Measurements from ENCODE around the gene XCL2. TPM values are rescaled to one million over a fixed set of nuclear protein-coding genes. Genes with fewer than 3 reads are reported as not detected.

The XCL2 gene
- total RNA-seq, 1 donor from 2014 or later = not detected

- no peak for TF ChIP-seq CTCF (IDR thresholded peaks at IDR 0.05)
- Mint-ChIP-seq H3K27ac (ENCODE audit: unreplicated experiment) (no peak overlapping the region), H3K27me3 (ENCODE audit: low read depth) (peaks cover 13% of the 10 kb centered on the region), H3K4me3 (ENCODE audit: unreplicated experiment) (no peak overlapping the region), H3K9me3 (ENCODE audit: low read depth) (peaks cover 11% of the 10 kb centered on the region), H3K36me3 (ENCODE audit: low read depth) (peaks cover 2% of the 10 kb centered on the region), H3K4me1 (ENCODE audit: low read depth) (no peaks in the 10 kb centered on the region)
- DNase-seq (ENCODE audit: low spot score) = no peak
Measured at GRCh38 chr1:168518813-168519212, 25.0 kb downstream of the XCL2 start.

- H3K4me3 Mint-ChIP-seq (ENCODE audit: unreplicated experiment) = no peak overlapping the region
- peaks cover 9% of the 10 kb centered on the region for H3K9me3 Mint-ChIP-seq (ENCODE audit: low read depth)
- H3K27ac Mint-ChIP-seq (ENCODE audit: unreplicated experiment) = no peak overlapping the region
- H3K27me3 Mint-ChIP-seq (ENCODE audit: low read depth) = peaks cover 13% of the 10 kb centered on the region
- H3K36me3 Mint-ChIP-seq (ENCODE audit: low read depth) = no peaks in the 10 kb centered on the region
- DNase-seq (ENCODE audit: low spot score) = no peak
- no peak for TF ChIP-seq CTCF (IDR thresholded peaks at IDR 0.05)
- no peaks in the 10 kb centered on the region for H3K4me1 Mint-ChIP-seq (ENCODE audit: low read depth)
Measured at GRCh38 chr1:168518201-168518689, 25.6 kb downstream of the XCL2 start.

- Mint-ChIP-seq H3K27me3 (ENCODE audit: low read depth) (peaks cover 4% of the 10 kb centered on the region), H3K27ac (ENCODE audit: unreplicated experiment) (no peak overlapping the region), H3K4me1 (ENCODE audit: low read depth) (no peaks in the 10 kb centered on the region), H3K4me3 (ENCODE audit: unreplicated experiment) (no peak overlapping the region), H3K9me3 (ENCODE audit: low read depth) (peaks cover 2% of the 10 kb centered on the region), H3K36me3 (ENCODE audit: low read depth) (no peaks in the 10 kb centered on the region)
- no peak for DNase-seq (ENCODE audit: low spot score)
- TF ChIP-seq CTCF (IDR thresholded peaks at IDR 0.05) = no peak
Measured at GRCh38 chr1:168514455-168514854, 29.3 kb downstream of the XCL2 start.

GRCh38 chr1:168513656-168514404, 30.0 kb downstream of the XCL2 start:
- TF ChIP-seq CTCF (IDR thresholded peaks at IDR 0.05) = no peak
- no peak overlapping the region for H3K27ac Mint-ChIP-seq (ENCODE audit: unreplicated experiment)
- no peak overlapping the region for H3K4me3 Mint-ChIP-seq (ENCODE audit: unreplicated experiment)
- H3K4me1 Mint-ChIP-seq (ENCODE audit: low read depth) = no peaks in the 10 kb centered on the region
- peaks cover 2% of the 10 kb centered on the region for H3K27me3 Mint-ChIP-seq (ENCODE audit: low read depth)
- no peaks in the 10 kb centered on the region for H3K36me3 Mint-ChIP-seq (ENCODE audit: low read depth)
- no peak for DNase-seq (ENCODE audit: low spot score)
- H3K9me3 Mint-ChIP-seq (ENCODE audit: low read depth) = no peaks in the 10 kb centered on the region

GRCh38 chr1:168512864-168513595, 30.8 kb downstream of the XCL2 start:
- TF ChIP-seq CTCF (IDR thresholded peaks at IDR 0.05) = no peak
- DNase-seq (ENCODE audit: low spot score) = no peak

More at GRCh38 chr1:168512864-168513595, 30.8 kb downstream of the XCL2 start:
- no peak overlapping the region for H3K4me3 Mint-ChIP-seq (ENCODE audit: unreplicated experiment)
- H3K36me3 Mint-ChIP-seq (ENCODE audit: low read depth) = no peaks in the 10 kb centered on the region
- no peak overlapping the region for H3K27ac Mint-ChIP-seq (ENCODE audit: unreplicated experiment)
- H3K9me3 Mint-ChIP-seq (ENCODE audit: low read depth) = no peaks in the 10 kb centered on the region
- peaks cover 2% of the 10 kb centered on the region for H3K27me3 Mint-ChIP-seq (ENCODE audit: low read depth)
- H3K4me1 Mint-ChIP-seq (ENCODE audit: low read depth) = no peaks in the 10 kb centered on the region

Data from chondrocyte (in vitro differentiated cells).